K562 (cell line): ENCODE measurements around the gene TAF11. TPM values are rescaled to one million over a fixed set of nuclear protein-coding genes. Genes with fewer than 3 reads are reported as not detected.

ENCODE experiments used
- ATF7 ChIP-seq: fragments of 450-650 bp; IDR thresholded peaks from 2 replicates; pipeline ENCODE4 v1.7.1; 2014; ENCODE audit warnings: mild to moderate bottlenecking, moderate library complexity
- CBX5 ChIP-seq: IDR thresholded peaks from 2 replicates; pipeline ENCODE4 v1.6.1; 2014; ENCODE audit warnings: low read depth, borderline replicate concordance
- CREB3 ChIP-seq: fragments of 450-650 bp; conservative IDR thresholded peaks from 2 replicates; pipeline ENCODE4 v1.6.1; 2016; ENCODE audit warnings: missing genetic modification characterization, low read depth, mild to moderate bottlenecking, missing compliant biosample characterization, moderate library complexity
- CTCFL ChIP-seq: IDR thresholded peaks from 2 replicates; pipeline ENCODE4 v1.6.1; 2011; ENCODE audit warnings: borderline replicate concordance, low read depth, mild to moderate bottlenecking, moderate library complexity, low read length; ENCODE audit not compliant: insufficient read depth, poor library complexity, severe bottlenecking
- CXXC5 ChIP-seq: fragments of 250-450 bp; sonication (Bioruptor Pico); IDR thresholded peaks from 2 replicates; pipeline ENCODE4 v1.8.0; 2022; ENCODE audit warnings: inconsistent platforms, mild to moderate bottlenecking, moderate library complexity
- DDX20 ChIP-seq: fragments of 450-650 bp; IDR thresholded peaks from 2 replicates; pipeline ENCODE4 v1.6.1; 2016; ENCODE audit warnings: missing genetic modification characterization, low read depth, mild to moderate bottlenecking, missing compliant biosample characterization, moderate library complexity
- DLX4 ChIP-seq: fragments of 250-450 bp; sonication (Bioruptor Pico); IDR thresholded peaks from 2 replicates; pipeline ENCODE4 v1.6.1; 2021; ENCODE audit warnings: mild to moderate bottlenecking
- ETV1 ChIP-seq: fragments of 450-650 bp; conservative IDR thresholded peaks from 2 replicates; pipeline ENCODE4 v1.6.1; 2016; ENCODE audit warnings: missing genetic modification characterization, control low read depth, low read depth, missing compliant biosample characterization
- FOXK1 ChIP-seq: sonication (generic); formaldehyde crosslinking; IDR thresholded peaks from 2 replicates; pipeline ENCODE4 v1.8.0; 2022; ENCODE audit warnings: missing genetic modification reagents, mild to moderate bottlenecking, borderline replicate concordance
- IRF2 ChIP-seq: sonication (generic); formaldehyde crosslinking; IDR thresholded peaks from 2 replicates; pipeline ENCODE4 v1.8.1; 2022; ENCODE audit warnings: mild to moderate bottlenecking, missing genetic modification reagents
- MCM2 ChIP-seq: fragments of 450-650 bp; IDR thresholded peaks from 2 replicates; pipeline ENCODE4 v1.6.1; 2017; ENCODE audit warnings: low read depth, mild to moderate bottlenecking
- NR0B1 ChIP-seq: fragments of 450-650 bp; IDR thresholded peaks from one replicate; pipeline ENCODE4 v1.6.1; 2018; ENCODE audit warnings: mild to moderate bottlenecking, moderate library complexity; ENCODE audit not compliant: partially characterized antibody
- PATZ1 ChIP-seq: fragments of 250-450 bp; sonication (Bioruptor Pico); IDR thresholded peaks from 2 replicates; pipeline ENCODE4 v1.5.0; 2020; ENCODE audit warnings: mild to moderate bottlenecking, borderline replicate concordance
- PCBP2 ChIP-seq: fragments of 200-400 bp; formaldehyde crosslinking; IDR thresholded peaks from 2 replicates; pipeline ENCODE4 v1.6.1; 2018; ENCODE audit warnings: low read length, low read depth, mild to moderate bottlenecking, moderate library complexity; ENCODE audit not compliant: poor library complexity, severe bottlenecking
- PKNOX1 ChIP-seq: fragments of 450-650 bp; IDR thresholded peaks from 2 replicates; pipeline ENCODE4 v1.6.1; 2016
- SRSF7 ChIP-seq: fragments of 200-400 bp; formaldehyde crosslinking; optimal IDR thresholded peaks from 2 replicates; pipeline ENCODE3; 2017; ENCODE audit warnings: mild to moderate bottlenecking, low read depth, low read length
- ZNF174 ChIP-seq: fragments of 250-450 bp; sonication (Bioruptor Pico); IDR thresholded peaks from 2 replicates; pipeline ENCODE4 v1.4.0; 2020; ENCODE audit warnings: mild to moderate bottlenecking
- ZNF253 ChIP-seq: fragments of 250-450 bp; sonication (Bioruptor Pico); conservative IDR thresholded peaks from 2 replicates; pipeline ENCODE4 v1.6.1; 2021; ENCODE audit warnings: mild to moderate bottlenecking
- ZNF766 ChIP-seq: fragments of 200-800 bp; sonication (Bioruptor generic); conservative IDR thresholded peaks from 2 replicates; pipeline ENCODE4 v1.6.1; 2016; ENCODE audit warnings: missing genetic modification characterization, missing compliant biosample characterization
- polyA plus RNA-seq, 8 experiments: library from polyadenylated mRNA; depleted of rRNA in 4 of 8; stranded (reverse) in 5 of 8; unstranded in 3 of 8; fragments of >200 nt; fragmentation: Nextera tagmentation in 2 of 8; fragmentation: Illumina TruSeq in 1 of 8; extraction: Ambion mirVana in 2 of 8; extraction: Trizol in 1 of 8; gene quantifications; 2 replicates each; pipeline versions ENCODE4 v1.2.1 to v1.2.3, GENCODE V29; 2011 to 2014; ENCODE audit warnings: inconsistent platforms in 1 of 8, missing spikeins in 1 of 8
- total RNA-seq, 7 experiments: library from RNA; depleted of rRNA in 6 of 7; stranded (reverse); fragments of >200 nt in 6 of 7; fragmentation: Illumina TruSeq in 2 of 7; extraction: Trizol in 2 of 7; gene quantifications; 2 replicates each; pipeline versions ENCODE4 v1.2.1 to v1.2.3, GENCODE V29; 2011 to 2021; ENCODE audit warnings: low replicate concordance in 1 of 7

The TAF11 gene
- total and polyA plus RNA-seq, 9 of the 15 experiments (the other 6 are each of a cell fraction or from before 2014, with no cell fraction given): 40.9 to 91.9 (median 71.9) TPM

GRCh38 chr6:34865107-34865506, 22.7 kb downstream of the TAF11 start (continued):
- TF ChIP-seq PKNOX1 (peak; percentile 47; the same call in 1 of the 2 replicates), NR0B1 (no peak), DDX20 (tag) (no peak), ZNF174 (CRISPR knock-in tag) (no peak), ETV1 (peak; percentile 53), CBX5 (no peak), CXXC5 (CRISPR knock-in tag) (no peak; the same call in 1 of the 2 replicates), SRSF7 (no peak), DLX4 (CRISPR knock-in tag) (no peak), CTCFL (no peak), ATF7 (peak; percentile 84), PATZ1 (CRISPR knock-in tag) (no peak), FOXK1 (CRISPR knock-in tag) (no peak), IRF2 (CRISPR knock-in tag) (no peak), ZNF766 (peak; percentile 89; the same call in 1 of the 2 replicates), MCM2 (no peak), PCBP2 (no peak), CREB3 (tag) (no peak), ZNF253 (no peak)
